HG03139 (cell line): ENCODE data around the gene DNAI1.
"Not testable (repeated sequence)": the region's sequence is repeated elsewhere in the genome, so short reads cannot be mapped to it uniquely, and the experiment has no call there.

Experiments used
- ATAC-seq: cut with Tn5 transposase; IDR thresholded peaks from one replicate; pipeline ENCODE4 v1.9.1; 2021; ENCODE audit not compliant: unreplicated experiment

The DNAI1 gene

GRCh38 chr9:34450644-34451043, 8.0 kb upstream of the DNAI1 start:
- no peak for ATAC-seq

DNA sequence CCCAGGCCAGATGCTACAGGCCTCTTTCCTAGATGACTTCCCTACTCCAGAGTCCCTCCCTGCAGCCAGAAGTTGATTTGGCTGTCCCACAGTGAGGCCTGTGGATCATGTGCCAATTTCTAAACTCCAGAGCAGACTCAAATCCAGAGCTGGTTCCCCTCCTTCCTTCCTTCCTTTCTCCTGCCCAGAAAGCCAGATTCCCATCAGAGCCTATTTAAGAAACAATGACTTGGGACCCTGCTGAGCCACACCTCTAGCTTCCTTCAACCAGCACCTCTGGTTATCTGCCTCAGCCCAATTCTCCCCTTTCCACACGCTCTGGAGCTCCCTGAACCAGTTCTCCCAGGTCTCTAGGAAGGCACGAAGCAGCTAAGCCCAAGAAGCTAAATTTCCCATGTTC, 7.5 kb upstream of the DNAI1 start:
- ATAC-seq, result no peak

DNA sequence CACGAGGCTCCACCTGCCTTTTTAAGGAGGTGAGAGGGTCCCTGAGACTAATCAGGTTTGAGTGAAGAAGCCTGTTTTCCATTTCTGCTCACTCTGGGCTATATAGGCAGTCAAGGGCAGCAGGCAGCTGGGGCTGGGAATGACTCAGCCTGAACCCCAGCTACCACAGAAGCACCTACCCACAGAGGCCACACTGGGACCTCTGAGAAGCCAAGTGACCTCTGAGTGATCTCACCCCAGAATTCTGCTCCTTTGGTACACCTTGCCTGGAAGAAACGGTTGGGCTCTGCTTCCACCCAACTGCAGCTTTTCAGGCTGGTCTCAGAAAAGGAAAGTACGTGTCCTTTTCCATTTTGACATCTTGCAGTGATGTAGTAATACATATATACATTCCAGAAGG, 7.1 kb upstream of the DNAI1 start:
- ATAC-seq, result no peak

GRCh38 chr9:34452568-34452967, 6.0 kb upstream of the DNAI1 start:
- ATAC-seq, result no peak

DNA sequence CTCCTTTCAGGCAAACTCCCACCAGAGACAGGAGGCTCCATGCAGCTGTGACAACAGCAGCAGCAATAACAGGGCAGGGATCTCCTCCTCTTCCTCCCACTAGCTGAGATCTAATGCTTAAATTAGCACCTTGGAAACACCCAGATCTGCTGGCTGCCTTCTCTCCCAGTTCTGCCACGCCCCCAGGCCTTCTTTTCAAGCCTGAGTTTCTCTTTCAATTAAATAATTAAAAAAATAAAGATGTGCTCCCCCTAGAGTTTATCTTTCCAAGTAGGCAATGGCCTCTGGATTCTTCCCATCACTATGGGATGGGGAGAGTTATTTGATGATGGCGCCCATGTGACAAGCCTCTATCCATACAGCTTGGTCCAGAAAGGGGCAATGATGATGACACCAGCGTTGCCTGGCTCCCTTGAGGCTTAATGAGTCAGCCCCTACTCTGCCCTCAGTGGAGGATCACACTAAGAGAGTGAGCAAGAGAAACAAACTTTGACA, 4.0 kb upstream of the DNAI1 start:
- ATAC-seq, result no peak

GRCh38 chr9:34456151-34456550, 2.5 kb upstream of the DNAI1 start:
- no peak for ATAC-seq

DNA sequence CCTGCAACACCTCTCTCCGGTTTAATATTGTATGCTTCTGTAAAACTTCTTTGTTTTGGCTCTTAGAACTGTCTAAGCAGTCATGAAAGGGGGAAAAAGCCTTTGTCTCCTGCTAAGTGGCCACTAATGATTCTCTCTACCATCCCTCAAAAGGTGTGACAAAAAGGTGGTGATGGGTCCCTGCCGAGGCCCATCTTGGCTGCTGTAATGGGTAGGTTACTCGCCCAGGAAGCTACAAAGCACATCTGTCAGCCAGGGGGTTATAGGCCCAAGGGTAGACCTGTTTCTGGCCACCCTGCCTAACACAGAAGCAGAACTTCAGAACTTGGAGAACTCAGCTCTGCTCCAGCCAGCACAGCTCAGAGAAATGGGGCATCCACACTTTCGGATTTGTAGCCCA, 1.9 kb upstream of the DNAI1 start:
- ATAC-seq, result no peak

GRCh38 chr9:34457266-34458012, 1.2 kb upstream of the DNAI1 start:
- ATAC-seq, result no peak

GRCh38 chr9:34458959-34459340, 345 bp downstream of the DNAI1 start:
- ATAC-seq, result no peak

DNA sequence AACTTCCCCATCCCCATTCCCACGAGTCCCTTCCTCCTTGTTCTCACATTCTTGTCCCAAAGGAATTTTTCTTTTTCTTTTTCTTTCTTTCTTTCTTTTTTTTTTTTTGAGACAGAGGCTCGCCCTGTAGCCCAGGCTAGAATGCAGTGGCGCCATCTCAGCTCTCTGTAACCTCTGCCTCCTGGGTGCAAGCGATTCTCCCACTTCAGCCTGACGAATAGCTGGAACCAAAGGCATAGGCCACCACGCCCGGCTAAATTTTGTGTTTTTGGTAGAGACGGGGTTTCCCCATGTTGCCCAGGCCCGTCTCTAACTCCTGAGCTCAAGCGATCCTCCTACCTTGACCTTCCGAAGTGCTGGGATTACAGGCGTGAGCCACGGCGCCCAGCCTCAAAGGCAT, 751 bp downstream of the DNAI1 start:
- no peak for ATAC-seq

DNA sequence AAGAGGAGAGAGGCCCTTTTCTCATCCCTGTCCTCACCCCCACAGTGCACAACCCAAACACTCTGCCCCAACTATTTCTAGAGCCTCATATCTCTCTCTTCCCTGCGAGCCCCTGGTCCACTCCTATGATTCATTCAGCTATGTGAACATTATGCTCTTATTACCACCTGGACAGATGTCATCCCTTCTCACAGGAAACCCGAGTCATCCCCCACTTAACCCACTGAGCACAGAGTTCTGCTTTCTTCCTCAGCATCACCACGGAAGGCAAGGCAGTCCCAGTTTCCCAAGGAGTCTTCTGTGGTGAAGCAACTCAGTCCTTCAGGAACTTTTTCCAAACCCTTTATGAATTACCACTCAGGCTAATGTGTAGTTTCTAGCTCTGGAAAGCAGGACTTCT, 1.3 kb downstream of the DNAI1 start:
- no peak for ATAC-seq

GRCh38 chr9:34463098-34463900, 4.7 kb downstream of the DNAI1 start:
- ATAC-seq, result no peak

GRCh38 chr9:34463901-34464232, 5.3 kb downstream of the DNAI1 start:
- no peak for ATAC-seq

DNA sequence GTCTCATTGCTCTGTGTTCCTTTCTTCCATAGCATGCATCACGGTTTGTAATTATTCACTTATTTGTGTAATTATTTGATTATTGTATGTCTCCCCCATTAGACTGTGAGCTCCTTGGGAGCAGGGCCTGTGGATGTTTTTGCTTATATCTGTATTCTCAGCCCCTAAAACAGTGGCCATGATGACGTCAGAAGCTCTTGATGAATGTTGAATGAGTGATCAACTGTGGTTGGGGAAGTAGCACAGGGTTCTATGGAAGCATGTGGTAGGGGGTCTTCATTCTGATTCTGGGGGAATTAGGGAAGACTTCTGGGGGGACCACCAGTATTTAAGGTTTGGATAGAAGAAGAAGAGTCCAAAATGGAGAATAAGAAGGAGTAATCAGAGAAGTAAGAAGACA, 6.0 kb downstream of the DNAI1 start:
- no peak for ATAC-seq

DNA sequence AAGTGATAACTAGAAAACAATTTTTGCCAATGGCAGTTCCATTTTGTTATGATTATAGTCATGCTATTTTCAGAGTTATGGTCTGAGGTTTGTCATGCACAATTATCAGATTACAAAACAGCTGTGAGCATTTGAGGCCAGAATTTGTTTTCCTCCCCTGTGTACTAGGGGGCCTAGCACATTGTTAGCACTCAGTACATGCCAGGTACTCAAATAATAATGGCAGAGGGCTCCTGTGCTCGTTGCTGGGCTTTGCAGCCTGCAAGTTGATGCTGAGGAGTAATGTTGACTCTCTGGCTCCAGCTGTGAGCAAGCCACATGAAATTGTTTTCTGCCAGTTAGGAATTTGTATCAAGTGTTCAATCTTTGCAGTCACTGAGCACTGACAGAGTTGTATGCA, 6.9 kb downstream of the DNAI1 start:
- no peak for ATAC-seq

DNA sequence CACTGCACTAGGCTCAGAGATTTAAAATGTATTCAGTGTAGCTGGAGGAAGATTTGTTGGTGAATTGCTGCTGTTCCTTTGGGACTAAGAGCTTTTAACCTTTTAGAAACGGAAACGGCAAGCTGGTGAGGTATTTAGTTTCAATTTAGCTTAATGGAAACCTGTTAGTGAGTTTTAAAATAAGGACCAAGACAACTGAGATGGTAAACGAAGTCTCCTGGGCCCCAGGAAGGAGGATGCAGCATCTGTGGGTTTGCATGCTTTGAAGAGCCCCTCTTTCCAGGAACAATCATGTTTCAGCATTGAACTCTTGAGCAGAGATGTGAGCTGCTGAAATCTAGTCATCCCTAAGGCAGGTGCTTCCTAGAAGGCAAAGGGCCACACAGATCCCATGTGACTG, 16.5 kb downstream of the DNAI1 start:
- no peak for ATAC-seq

DNA sequence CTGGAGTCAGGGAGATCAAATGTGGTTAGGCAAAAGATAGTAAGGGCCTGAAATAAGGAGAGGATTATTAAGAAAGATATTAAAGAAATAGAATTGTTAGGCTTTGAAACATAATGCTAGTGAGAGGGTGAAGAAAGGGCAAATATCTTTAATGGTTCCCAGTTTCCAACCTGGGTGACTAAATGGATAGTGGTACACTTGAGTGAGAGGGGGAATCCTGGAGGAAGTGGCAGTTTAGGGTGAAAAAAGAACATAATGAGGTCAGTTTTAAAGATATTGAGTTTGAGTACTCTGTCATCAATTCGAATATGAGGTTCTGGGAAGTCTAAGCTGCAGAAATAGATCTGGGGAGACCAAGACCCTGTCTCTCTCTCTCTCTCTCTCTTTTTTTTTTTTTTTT, 18.9 kb downstream of the DNAI1 start:
- no peak for ATAC-seq

DNA sequence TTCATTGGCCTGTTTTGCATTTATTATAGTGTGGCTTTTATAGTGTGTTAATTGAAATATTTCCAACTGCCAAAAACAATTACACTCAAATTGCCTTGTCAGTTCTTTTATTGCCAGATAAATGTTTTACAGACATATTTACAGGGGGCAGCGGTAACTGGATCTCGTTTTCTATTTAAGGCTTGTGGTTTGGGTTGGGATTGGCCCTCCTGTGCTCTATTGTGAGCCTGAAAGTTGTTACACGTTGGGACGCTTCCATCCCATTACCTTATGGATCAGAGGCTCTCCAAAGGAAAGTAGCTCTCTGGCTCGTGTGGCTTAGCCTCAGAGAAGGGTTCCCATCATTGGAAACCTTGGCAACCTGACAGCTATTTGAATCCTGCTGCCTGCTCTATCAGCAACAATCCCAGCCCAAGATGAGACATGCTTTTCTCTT, 20.8 kb downstream of the DNAI1 start:
- ATAC-seq, result no peak

DNA sequence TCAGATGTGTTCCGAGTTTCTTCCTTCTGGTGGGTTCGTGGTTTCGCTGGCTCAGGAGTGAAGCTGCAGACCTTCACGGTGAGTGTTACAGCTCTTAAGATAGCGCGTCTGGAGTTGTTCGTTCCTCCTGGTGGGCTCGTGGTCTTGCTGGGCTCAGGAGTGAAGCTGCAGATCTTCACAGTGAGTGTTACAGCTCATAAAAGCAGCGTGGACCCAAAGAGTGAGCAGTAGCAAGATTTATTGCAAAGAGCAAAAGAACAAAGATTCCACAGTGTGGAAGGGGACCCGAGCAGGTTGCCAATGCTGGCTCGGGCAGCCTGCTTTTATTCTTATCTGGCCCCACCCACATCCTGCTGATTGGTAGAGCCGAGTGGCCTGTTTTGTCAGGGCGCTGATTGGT, 23.0 kb downstream of the DNAI1 start:
- not testable (repeated sequence) for ATAC-seq

GRCh38 chr9:34482746-34483145, 24.1 kb downstream of the DNAI1 start:
- not testable (repeated sequence) for ATAC-seq

DNA sequence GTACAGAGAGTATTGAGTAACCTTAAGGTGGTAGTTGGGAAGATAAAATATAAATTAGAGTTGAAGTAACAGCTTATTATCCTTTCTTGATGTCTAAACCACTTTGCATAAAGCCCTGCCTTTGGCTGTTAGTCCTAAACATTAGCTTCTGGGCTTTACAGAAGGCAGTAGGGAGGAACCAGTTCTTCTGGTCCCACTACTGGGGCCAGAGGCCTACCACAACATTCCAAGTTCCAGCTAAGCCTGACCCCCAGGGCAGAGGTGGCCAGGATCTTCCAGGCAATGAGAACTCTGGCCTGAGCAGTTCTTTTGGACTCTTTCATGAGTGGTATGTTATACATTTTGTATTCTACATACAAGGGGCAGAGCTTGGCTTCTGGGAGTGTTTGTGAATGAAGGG, 26.1 kb downstream of the DNAI1 start:
- no peak for ATAC-seq

GRCh38 chr9:34485822-34486221, 27.2 kb downstream of the DNAI1 start:
- no peak for ATAC-seq
